ENCODE measurements around the gene PTN. TPM values are rescaled to one million over a fixed set of nuclear protein-coding genes. Genes with fewer than 3 reads are reported as not detected.

Gene PTN
- total and polyA plus RNA-seq, 9 of the 15 experiments (the other 6 are each of a cell fraction or from before 2014, with no cell fraction given) = not detected

DNA sequence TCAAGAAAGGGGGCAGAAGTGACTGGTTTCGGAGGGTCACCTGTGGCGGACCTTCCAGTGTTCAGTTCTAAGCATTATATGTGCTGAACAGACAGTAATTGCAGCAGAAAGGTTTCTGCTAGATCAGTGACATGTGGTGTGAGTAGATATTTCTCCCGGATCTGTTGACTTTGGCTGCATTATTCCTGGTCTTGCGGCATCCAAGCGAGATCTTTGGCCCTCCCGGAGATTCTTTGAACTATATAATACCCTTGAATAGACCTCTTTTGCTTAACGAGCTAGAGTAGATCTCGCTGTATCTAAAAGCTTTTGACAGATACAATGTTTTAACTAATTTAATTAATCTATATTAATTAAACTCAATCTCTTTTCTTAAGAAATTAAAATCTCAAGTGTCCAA is 99.8 kb downstream of the PTN start (continued):
- TF ChIP-seq, protein P1, sequence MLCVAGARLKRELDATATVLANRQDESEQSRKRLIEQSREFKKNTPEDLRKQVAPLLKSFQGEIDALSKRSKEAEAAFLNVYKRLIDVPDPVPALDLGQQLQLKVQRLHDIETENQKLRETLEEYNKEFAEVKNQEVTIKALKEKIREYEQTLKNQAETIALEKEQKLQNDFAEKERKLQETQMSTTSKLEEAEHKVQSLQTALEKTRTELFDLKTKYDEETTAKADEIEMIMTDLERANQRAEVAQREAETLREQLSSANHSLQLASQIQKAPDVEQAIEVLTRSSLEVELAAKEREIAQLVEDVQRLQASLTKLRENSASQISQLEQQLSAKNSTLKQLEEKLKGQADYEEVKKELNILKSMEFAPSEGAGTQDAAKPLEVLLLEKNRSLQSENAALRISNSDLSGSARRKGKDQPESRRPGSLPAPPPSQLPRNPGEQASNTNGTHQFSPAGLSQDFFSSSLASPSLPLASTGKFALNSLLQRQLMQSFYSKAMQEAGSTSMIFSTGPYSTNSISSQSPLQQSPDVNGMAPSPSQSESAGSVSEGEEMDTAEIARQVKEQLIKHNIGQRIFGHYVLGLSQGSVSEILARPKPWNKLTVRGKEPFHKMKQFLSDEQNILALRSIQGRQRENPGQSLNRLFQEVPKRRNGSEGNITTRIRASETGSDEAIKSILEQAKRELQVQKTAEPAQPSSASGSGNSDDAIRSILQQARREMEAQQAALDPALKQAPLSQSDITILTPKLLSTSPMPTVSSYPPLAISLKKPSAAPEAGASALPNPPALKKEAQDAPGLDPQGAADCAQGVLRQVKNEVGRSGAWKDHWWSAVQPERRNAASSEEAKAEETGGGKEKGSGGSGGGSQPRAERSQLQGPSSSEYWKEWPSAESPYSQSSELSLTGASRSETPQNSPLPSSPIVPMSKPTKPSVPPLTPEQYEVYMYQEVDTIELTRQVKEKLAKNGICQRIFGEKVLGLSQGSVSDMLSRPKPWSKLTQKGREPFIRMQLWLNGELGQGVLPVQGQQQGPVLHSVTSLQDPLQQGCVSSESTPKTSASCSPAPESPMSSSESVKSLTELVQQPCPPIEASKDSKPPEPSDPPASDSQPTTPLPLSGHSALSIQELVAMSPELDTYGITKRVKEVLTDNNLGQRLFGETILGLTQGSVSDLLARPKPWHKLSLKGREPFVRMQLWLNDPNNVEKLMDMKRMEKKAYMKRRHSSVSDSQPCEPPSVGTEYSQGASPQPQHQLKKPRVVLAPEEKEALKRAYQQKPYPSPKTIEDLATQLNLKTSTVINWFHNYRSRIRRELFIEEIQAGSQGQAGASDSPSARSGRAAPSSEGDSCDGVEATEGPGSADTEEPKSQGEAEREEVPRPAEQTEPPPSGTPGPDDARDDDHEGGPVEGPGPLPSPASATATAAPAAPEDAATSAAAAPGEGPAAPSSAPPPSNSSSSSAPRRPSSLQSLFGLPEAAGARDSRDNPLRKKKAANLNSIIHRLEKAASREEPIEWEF (CRISPR knock-in tag; IDR thresholded peaks at IDR 0.05) = no peak
- TF ChIP-seq, protein P2, sequence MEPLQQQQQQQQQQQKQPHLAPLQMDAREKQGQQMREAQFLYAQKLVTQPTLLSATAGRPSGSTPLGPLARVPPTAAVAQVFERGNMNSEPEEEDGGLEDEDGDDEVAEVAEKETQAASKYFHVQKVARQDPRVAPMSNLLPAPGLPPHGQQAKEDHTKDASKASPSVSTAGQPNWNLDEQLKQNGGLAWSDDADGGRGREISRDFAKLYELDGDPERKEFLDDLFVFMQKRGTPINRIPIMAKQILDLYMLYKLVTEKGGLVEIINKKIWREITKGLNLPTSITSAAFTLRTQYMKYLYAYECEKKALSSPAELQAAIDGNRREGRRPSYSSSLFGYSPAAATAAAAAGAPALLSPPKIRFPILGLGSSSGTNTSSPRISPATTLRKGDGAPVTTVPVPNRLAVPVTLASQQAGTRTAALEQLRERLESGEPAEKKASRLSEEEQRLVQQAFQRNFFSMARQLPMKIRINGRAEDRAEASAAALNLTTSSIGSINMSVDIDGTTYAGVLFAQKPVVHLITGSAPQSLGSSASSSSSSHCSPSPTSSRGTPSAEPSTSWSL (CRISPR knock-in tag; IDR thresholded peaks at IDR 0.05; ENCODE audit: borderline replicate concordance) = no peak
- TF ChIP-seq, protein P3, sequence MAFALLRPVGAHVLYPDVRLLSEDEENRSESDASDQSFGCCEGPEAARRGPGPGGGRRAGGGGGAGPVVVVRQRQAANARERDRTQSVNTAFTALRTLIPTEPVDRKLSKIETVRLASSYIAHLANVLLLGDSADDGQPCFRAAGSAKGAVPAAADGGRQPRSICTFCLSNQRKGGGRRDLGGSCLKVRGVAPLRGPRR (CRISPR knock-in tag; IDR thresholded peaks at IDR 0.05) = no peak
- TF ChIP-seq WHSC1 (IDR thresholded peaks at IDR 0.05; ENCODE audit: low read length) = no peak
- TF ChIP-seq KHSRP (IDR thresholded peaks at IDR 0.05) = no peak
- no peak for TF ChIP-seq ZNF282 (CRISPR knock-in tag; IDR thresholded peaks at IDR 0.05)
- TF ChIP-seq MECOM (CRISPR knock-in tag; IDR thresholded peaks at IDR 0.05) = no peak
